Measurements from ENCODE around the gene DUSP2. TPM values are rescaled to one million over a fixed set of nuclear protein-coding genes. Genes with fewer than 3 reads are reported as not detected.
A peak's percentile ranks its signal among the peaks of the same experiment; 100 is the strongest.

The DUSP2 gene
- total and polyA plus RNA-seq, 4 donors, result 5.2 to 10.7 (median 7.9) TPM

DNA sequence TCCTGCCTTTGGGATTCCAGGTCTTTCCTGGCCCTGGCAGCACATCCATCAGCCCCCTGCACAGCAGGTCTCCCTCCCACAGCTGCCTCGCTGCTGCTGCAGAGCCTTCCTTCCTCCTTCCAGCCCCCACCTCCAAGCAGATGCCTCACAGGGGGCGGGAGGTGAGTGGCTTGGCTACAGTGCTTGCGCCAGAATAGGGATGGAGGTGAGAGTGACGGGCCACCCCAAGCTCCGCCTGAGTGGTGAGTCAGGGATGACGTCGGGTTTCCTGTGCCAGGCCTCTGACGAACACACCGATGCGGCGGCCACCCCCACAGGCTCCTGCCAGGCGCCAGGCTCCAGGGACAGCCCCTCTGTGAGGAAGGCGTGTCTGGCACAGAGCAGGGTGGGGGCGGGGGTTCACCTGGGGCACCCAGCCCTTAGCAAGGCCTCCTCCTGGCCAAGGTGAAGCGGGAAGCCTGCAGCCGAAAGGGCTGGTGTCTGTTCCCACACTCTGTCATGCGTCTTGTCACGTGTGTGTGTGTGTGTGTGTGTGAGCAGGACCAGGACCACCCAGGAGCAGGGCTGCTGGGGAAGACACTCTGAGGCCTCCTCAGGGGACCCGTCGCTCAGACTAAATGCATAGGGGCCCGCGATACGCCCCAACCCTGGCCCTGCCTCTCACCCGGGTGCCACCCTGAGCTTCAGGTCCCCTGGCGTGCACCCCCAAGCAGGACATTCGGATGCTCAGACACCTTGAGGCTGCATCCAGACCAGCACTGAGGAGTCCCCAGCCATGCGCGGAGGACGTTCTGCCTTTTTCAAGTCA lies 3.4 kb upstream of the DUSP2 start:
- Histone ChIP-seq H3K36me3 (ENCODE audit: control insufficient read depth, insufficient read depth, low read length) (peaks cover 2% of the 10 kb centered on the region), H3K4me3 (ENCODE audit: low read depth, low read length) (no peak overlapping the region), H3K4me1 (ENCODE audit: control insufficient read depth, insufficient read depth, low read length) (peaks cover 48% of the 10 kb centered on the region), H3K27me3 (ENCODE audit: control insufficient read depth, insufficient read depth, low read length) (peaks cover 29% of the 10 kb centered on the region), H3K27ac (ENCODE audit: low read depth, low read length) (no peak overlapping the region), H3K9me3 (ENCODE audit: control insufficient read depth, insufficient read depth, low read length) (no peaks in the 10 kb centered on the region)
- DNase-seq (ENCODE audit: low read depth in 4 of 6, low spot score in 6 of 6), result peak in 2 of 6 donors; percentile 59 to 80
- WGBS (ENCODE audit: insufficient coverage), result 20% methylated on average over 27 of the region's 29 CpGs

DNA sequence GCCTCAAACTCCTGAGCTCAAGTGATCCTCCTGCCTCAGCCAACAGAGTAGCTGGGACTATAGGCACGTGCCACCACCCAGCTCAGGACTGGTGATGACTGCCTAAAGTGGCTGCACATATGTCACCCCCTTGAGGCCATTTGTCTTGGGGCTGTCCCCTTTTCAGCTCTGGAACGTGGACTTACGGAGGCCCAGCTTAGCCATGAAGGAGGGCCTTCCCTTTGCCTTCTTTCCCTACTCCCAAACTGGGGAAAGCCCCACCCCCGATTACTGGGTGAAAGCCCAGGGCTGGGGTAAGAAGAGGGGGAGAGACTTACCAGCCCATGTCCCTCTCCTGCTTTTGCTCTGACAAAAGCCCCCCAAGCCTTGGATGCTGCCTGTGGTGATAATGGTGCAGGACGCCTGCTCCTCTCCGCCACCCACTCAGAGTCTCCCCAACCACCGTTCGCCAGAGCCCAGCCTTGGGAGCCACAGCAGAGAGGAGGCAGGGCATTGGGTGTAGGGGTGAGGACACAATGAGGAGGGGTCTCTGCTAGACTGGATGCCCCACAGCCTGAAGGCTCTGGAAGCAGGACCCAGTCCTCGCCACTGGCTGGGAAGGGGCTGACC lies 2.5 kb upstream of the DUSP2 start:
- WGBS (ENCODE audit: insufficient coverage), result 62% methylated on average over 4 of the region's 9 CpGs
- H3K4me3 ChIP-seq (ENCODE audit: low read depth, low read length), result no peak overlapping the region
- peaks cover 29% of the 10 kb centered on the region for H3K27me3 ChIP-seq (ENCODE audit: control insufficient read depth, insufficient read depth, low read length)
- no peak overlapping the region for H3K27ac ChIP-seq (ENCODE audit: low read depth, low read length)
- peaks cover 49% of the 10 kb centered on the region for H3K4me1 ChIP-seq (ENCODE audit: control insufficient read depth, insufficient read depth, low read length)
- H3K9me3 ChIP-seq (ENCODE audit: control insufficient read depth, insufficient read depth, low read length), result no peaks in the 10 kb centered on the region
- peaks cover 5% of the 10 kb centered on the region for H3K36me3 ChIP-seq (ENCODE audit: control insufficient read depth, insufficient read depth, low read length)
- DNase-seq (ENCODE audit: low read depth in 4 of 6, low spot score in 6 of 6), result no peak

DNA sequence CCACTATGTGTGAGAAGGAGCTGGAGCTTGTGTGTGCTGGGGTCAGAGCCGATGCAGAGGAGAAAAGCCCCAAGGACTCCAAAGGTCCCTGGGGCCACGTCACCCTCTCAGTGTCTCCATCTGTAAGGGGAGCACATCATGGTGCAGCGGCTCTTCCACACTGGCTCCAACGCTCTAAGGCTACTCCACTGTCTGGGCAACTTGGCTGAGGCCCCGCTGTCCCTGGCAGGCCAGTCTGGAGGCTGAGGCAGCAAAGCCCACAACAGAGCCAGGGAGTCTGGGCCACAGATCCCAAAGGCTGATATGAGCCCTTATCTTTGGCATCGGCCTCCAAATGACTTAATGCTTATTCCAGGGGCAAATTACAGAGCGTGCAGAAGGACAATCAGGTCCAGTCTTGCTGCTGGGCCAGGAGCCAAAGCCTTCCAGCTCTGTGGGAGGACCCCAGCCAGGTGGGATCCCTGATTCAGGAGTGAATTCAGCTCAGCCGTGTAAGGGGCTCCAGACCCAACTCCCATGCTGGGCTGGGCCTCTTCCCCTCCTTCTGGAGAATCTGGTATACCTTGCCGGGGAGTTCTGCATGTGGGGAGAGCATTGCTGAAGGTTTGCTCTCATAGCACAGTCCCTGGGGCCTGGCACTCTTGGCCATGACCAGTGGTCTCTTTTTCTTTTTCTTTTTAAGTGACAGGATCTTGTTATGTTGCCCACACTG lies 1.8 kb upstream of the DUSP2 start:
- 76% methylated on average over 6 of the region's 9 CpGs for WGBS (ENCODE audit: insufficient coverage)
- H3K27me3 ChIP-seq (ENCODE audit: control insufficient read depth, insufficient read depth, low read length), result peaks cover 29% of the 10 kb centered on the region
- no peak overlapping the region for H3K27ac ChIP-seq (ENCODE audit: low read depth, low read length)
- H3K4me1 ChIP-seq (ENCODE audit: control insufficient read depth, insufficient read depth, low read length), result peaks cover 49% of the 10 kb centered on the region
- H3K9me3 ChIP-seq (ENCODE audit: control insufficient read depth, insufficient read depth, low read length), result no peaks in the 10 kb centered on the region
- DNase-seq (ENCODE audit: low read depth in 4 of 6, low spot score in 6 of 6), result no peak
- no peak overlapping the region for H3K4me3 ChIP-seq (ENCODE audit: low read depth, low read length)
- peaks cover 10% of the 10 kb centered on the region for H3K36me3 ChIP-seq (ENCODE audit: control insufficient read depth, insufficient read depth, low read length)

DNA sequence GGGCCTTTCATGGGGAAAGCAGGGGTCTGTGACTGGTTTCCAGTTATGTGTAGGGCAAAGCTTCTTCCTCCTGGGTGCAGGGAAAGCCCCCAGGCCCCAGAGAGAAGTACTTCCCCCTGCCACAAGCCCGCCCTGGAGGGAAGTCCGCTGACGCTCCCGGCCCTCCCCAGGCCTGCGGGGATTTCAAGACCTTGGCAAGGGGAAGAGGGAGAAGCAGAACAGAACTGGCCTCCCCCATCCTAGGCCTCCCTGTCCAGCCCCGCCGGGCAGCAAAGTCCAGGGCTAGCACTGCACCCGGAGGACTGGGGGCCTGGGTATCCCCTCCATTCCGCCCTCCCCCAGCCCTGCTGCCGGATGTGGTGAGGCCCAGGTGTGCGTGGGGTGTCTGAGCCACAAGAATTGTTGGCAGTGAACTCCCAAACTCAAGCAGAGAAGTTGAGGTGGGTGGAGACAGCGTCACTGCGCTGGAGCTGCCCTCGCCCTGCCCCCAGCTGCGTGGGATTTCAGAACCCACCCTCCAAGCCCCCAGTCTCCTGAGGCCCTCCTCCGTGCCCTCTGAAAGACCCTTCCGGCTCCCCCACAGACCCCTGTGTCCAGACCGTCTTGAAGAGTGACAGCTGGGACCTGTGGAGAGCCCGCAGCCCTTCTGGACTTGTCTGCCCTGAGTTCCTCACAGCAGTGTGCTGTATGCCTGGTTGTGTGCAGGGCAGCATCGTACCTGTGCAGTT lies 1.1 kb upstream of the DUSP2 start:
- no peak overlapping the region for H3K4me3 ChIP-seq (ENCODE audit: low read depth, low read length)
- H3K4me1 ChIP-seq (ENCODE audit: control insufficient read depth, insufficient read depth, low read length), result peaks cover 49% of the 10 kb centered on the region
- H3K36me3 ChIP-seq (ENCODE audit: control insufficient read depth, insufficient read depth, low read length), result peaks cover 10% of the 10 kb centered on the region
- no peaks in the 10 kb centered on the region for H3K9me3 ChIP-seq (ENCODE audit: control insufficient read depth, insufficient read depth, low read length)
- DNase-seq (ENCODE audit: low read depth in 4 of 6, low spot score in 6 of 6), result no peak
- 80% methylated on average over 13 of the region's 20 CpGs for WGBS (ENCODE audit: insufficient coverage)
- peaks cover 29% of the 10 kb centered on the region for H3K27me3 ChIP-seq (ENCODE audit: control insufficient read depth, insufficient read depth, low read length)
- no peak overlapping the region for H3K27ac ChIP-seq (ENCODE audit: low read depth, low read length)

DNA sequence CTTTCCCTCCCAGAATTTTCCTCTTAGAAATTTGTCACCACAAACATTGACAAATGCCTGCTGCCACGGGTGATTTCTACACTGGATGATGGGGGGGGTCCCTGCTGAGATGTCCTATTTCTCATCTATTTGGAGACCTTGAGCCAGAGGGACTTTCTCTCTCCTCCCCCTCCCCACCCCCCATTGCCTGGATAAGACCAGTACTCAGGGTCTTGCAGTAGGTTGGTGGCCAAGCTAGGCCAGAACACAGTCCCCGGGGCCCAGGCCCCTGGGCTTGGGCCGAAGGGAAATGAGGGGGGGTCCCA lies 560 bp upstream of the DUSP2 start:
- 71% methylated on average over 2 of the region's 3 CpGs for WGBS (ENCODE audit: insufficient coverage)
- Histone ChIP-seq H3K36me3 (ENCODE audit: control insufficient read depth, insufficient read depth, low read length) (peaks cover 10% of the 10 kb centered on the region), H3K4me1 (ENCODE audit: control insufficient read depth, insufficient read depth, low read length) (peaks cover 49% of the 10 kb centered on the region), H3K27ac (ENCODE audit: low read depth, low read length) (no peak overlapping the region), H3K4me3 (ENCODE audit: low read depth, low read length) (no peak overlapping the region), H3K27me3 (ENCODE audit: control insufficient read depth, insufficient read depth, low read length) (peaks cover 29% of the 10 kb centered on the region), H3K9me3 (ENCODE audit: control insufficient read depth, insufficient read depth, low read length) (no peaks in the 10 kb centered on the region)
- DNase-seq (ENCODE audit: low read depth in 4 of 6, low spot score in 6 of 6), result no peak

DNA sequence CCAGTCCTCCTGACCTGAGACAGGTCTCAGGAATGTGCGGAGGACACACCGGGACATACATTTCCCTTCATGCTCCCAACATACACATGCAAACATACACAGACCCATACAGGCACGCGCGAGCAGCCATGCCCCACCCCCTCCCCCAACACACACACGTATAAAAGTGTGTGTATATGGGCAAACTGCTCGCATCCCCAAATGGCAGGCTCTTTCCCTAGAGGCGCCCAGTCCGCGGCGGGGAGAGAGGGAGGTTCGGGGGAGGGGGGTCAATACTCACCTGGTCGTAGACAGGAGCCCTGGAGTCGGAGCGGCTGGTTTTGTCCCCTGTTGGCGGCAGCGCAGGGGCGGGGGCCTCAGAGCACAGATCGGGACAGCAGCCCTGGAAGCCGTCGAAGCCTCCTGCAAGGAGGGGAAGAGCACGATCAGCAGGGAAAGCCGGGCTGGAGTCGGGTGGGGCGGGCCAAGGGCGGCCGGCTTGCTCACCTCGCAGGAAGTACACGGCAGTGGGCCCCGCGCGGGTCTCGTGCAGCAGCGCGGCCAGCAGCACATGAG lies 682 bp downstream of the DUSP2 start:
- Histone ChIP-seq H3K4me3 (ENCODE audit: low read depth, low read length) (peak overlapping the region; percentile 37), H3K36me3 (ENCODE audit: control insufficient read depth, insufficient read depth, low read length) (peaks cover 10% of the 10 kb centered on the region), H3K27ac (ENCODE audit: low read depth, low read length) (no peak overlapping the region), H3K4me1 (ENCODE audit: control insufficient read depth, insufficient read depth, low read length) (peaks cover 49% of the 10 kb centered on the region), H3K27me3 (ENCODE audit: control insufficient read depth, insufficient read depth, low read length) (peaks cover 29% of the 10 kb centered on the region), H3K9me3 (ENCODE audit: control insufficient read depth, insufficient read depth, low read length) (no peaks in the 10 kb centered on the region)
- 3% methylated on average over 29 of the region's 35 CpGs for WGBS (ENCODE audit: insufficient coverage)
- peak in 1 of 6 donors; percentile 61 for DNase-seq (ENCODE audit: low read depth in 4 of 6, low spot score in 6 of 6)

DNA sequence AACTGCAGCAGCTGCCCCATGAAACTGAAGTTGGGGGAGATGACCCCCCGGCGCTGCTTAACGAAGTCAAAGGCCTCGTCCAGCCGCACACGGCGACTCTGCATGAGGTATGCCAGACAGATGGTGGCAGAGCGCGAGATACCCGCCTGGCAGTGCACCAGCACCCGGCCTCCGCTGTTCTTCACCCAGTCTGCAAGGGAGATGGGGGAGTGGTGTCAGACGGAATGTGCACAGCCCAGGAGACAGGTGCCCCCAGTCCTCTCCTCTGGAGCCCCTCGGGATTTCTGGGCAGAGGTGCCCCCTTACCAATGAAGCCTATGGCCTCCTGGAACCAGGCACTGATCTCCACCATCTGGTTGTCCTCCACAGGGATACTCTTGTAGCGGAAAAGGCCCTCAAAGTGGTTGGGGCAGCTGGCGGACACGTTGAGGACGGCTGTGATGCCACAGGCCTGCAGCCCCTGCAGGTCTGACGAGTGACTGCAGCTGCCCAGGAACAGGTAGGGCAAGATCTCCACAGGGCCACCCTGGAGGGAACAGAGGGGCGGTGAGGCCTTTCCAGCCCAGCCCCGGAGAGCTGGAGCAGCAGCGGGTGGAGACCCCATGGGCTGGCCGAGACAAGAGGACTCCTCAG lies 1.3 kb downstream of the DUSP2 start:
- 73% methylated on average over 21 of the region's 23 CpGs for WGBS (ENCODE audit: insufficient coverage)
- DNase-seq (ENCODE audit: low read depth in 4 of 6, low spot score in 6 of 6), result peak in 1 of 6 donors; percentile 15
- Histone ChIP-seq H3K27me3 (ENCODE audit: control insufficient read depth, insufficient read depth, low read length) (peaks cover 28% of the 10 kb centered on the region), H3K27ac (ENCODE audit: low read depth, low read length) (no peak overlapping the region), H3K9me3 (ENCODE audit: control insufficient read depth, insufficient read depth, low read length) (no peaks in the 10 kb centered on the region), H3K4me3 (ENCODE audit: low read depth, low read length) (peak overlapping the region; percentile 37), H3K4me1 (ENCODE audit: control insufficient read depth, insufficient read depth, low read length) (peaks cover 48% of the 10 kb centered on the region), H3K36me3 (ENCODE audit: control insufficient read depth, insufficient read depth, low read length) (peaks cover 10% of the 10 kb centered on the region)

DNA sequence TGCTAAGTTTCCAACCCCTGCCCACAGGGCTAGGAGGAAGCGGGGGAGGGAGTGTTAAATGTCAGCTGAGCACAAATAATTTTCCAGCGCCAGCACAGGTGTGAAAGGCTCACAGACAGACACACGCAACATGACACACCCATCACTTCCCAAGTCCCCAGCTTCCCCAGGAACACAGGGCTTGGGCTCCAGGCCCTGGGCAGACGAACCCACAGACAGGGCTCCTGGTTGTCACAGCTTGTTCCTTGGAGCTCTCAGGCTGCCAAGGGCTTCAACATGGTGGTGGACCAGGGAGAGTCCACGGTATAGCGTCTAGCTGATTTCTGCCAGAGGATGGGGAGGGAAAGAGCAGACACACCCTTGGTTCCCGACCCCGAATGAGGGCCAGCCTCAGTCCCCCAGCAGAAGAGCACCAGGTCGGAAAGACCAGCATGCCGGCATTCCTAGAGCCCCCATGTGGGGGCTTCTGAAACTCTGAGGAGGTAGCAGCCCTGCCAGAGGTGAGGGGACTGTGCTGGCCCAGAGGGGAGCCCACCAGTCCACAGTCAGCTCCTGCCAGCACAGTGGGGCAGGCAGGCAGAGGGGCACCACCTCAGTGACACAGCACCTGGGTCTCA lies 1.9 kb downstream of the DUSP2 start:
- 84% methylated on average over 7 of the region's 10 CpGs for WGBS (ENCODE audit: insufficient coverage)
- Histone ChIP-seq H3K27me3 (ENCODE audit: control insufficient read depth, insufficient read depth, low read length) (peaks cover 22% of the 10 kb centered on the region), H3K4me1 (ENCODE audit: control insufficient read depth, insufficient read depth, low read length) (peaks cover 42% of the 10 kb centered on the region), H3K27ac (ENCODE audit: low read depth, low read length) (no peak overlapping the region), H3K9me3 (ENCODE audit: control insufficient read depth, insufficient read depth, low read length) (no peaks in the 10 kb centered on the region), H3K4me3 (ENCODE audit: low read depth, low read length) (no peak overlapping the region), H3K36me3 (ENCODE audit: control insufficient read depth, insufficient read depth, low read length) (peaks cover 10% of the 10 kb centered on the region)
- DNase-seq (ENCODE audit: low read depth in 4 of 6, low spot score in 6 of 6), result no peak
